ENCODE measurements around the gene SMURF1. TPM values are rescaled to one million over a fixed set of nuclear protein-coding genes. Genes with fewer than 3 reads are reported as not detected.

Gene SMURF1
- total RNA-seq, 4 donors from 2014 or later, result 28.2 to 35.4 (median 31.1) TPM

DNA sequence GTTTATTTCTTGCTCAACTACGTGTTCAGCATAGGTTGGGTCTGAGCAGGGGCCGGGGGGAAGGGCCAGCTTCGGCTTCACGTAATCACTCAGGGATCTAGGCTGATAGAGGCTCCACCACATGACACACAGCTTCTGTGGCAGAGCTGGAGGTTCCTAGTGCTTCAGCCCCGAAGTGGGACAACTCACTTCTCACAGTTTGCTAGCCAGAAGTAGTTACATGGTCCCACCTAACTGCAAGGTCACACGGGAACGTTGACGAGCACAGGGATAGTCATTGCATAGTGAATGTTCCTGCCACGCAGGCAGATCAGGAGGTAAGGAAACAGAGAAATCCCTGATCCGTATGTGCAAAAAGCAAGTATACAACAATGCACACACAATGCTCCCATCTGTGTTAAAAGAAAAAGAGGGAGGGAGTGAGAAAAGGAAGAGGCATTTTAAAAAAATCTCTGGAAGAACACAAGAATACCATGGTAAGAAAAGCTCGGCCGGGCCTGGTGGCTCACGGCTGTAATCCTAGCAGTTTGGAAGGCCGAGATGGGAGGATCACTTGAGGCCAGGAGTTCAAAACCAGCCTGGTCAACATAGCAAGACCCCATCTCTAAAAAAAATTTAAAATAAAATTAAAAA lies 16.9 kb downstream of the SMURF1 start:
- TF ChIP-seq EP300 (IDR thresholded peaks at IDR 0.05) (no peak), POLR2A (IDR thresholded peaks at IDR 0.05) (no peak)
- TF ChIP-seq, protein P1, sequence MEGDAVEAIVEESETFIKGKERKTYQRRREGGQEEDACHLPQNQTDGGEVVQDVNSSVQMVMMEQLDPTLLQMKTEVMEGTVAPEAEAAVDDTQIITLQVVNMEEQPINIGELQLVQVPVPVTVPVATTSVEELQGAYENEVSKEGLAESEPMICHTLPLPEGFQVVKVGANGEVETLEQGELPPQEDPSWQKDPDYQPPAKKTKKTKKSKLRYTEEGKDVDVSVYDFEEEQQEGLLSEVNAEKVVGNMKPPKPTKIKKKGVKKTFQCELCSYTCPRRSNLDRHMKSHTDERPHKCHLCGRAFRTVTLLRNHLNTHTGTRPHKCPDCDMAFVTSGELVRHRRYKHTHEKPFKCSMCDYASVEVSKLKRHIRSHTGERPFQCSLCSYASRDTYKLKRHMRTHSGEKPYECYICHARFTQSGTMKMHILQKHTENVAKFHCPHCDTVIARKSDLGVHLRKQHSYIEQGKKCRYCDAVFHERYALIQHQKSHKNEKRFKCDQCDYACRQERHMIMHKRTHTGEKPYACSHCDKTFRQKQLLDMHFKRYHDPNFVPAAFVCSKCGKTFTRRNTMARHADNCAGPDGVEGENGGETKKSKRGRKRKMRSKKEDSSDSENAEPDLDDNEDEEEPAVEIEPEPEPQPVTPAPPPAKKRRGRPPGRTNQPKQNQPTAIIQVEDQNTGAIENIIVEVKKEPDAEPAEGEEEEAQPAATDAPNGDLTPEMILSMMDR (IDR thresholded peaks at IDR 0.05), result no peak
- H3K4me3 ChIP-seq, result no peak overlapping the region
- 60 to 70% methylated on average over 13 to 14 of the region's 14 CpGs for WGBS, 2 donors
- H3K4me1 ChIP-seq, result peaks cover 0 to 81% (median 30%) of the 10 kb centered on the region in 4 donors
- no peaks in the 10 kb centered on the region for H3K36me3 ChIP-seq
- no peak for DNase-seq (ENCODE audit: low spot score in 2 of 2)
- peak overlapping the region; percentile 1 to 87 (median 50) for H3K27ac ChIP-seq
- no peaks in the 10 kb centered on the region for H3K27me3 ChIP-seq
- H3K9me3 ChIP-seq, result no peaks in the 10 kb centered on the region

DNA sequence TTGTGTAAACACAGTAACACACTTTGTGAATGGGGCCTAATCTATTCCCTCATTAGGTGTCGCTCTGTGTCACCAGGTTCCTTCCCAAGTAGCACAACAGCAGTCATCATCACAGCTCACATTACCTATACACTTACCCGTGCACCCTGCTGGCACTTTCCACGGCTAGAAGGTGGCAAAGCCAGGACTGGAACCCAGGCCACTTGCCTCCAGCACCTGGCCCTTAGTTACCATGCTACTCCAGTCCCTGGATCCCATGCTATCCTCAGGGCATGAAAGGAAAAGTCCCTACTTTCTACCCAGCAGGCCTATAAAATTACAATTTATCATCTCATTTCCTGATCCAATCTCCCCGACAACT lies 18.4 kb downstream of the SMURF1 start:
- Histone ChIP-seq H3K9me3 (no peaks in the 10 kb centered on the region), H3K4me3 (no peak overlapping the region), H3K27ac (peak overlapping the region in 2 of 4 donors; percentile 22 to 77), H3K4me1 (peaks cover 0 to 85% (median 31%) of the 10 kb centered on the region in 4 donors), H3K27me3 (no peaks in the 10 kb centered on the region), H3K36me3 (no peaks in the 10 kb centered on the region)
- TF ChIP-seq, protein P1 (IDR thresholded peaks at IDR 0.05), result no peak
- no peak for TF ChIP-seq EP300 (IDR thresholded peaks at IDR 0.05)
- TF ChIP-seq POLR2A (IDR thresholded peaks at IDR 0.05), result no peak
- no peak for DNase-seq (ENCODE audit: low spot score in 2 of 2)
- 85 to 97% methylated on average over 4 of the region's 4 CpGs for WGBS, 2 donors

DNA sequence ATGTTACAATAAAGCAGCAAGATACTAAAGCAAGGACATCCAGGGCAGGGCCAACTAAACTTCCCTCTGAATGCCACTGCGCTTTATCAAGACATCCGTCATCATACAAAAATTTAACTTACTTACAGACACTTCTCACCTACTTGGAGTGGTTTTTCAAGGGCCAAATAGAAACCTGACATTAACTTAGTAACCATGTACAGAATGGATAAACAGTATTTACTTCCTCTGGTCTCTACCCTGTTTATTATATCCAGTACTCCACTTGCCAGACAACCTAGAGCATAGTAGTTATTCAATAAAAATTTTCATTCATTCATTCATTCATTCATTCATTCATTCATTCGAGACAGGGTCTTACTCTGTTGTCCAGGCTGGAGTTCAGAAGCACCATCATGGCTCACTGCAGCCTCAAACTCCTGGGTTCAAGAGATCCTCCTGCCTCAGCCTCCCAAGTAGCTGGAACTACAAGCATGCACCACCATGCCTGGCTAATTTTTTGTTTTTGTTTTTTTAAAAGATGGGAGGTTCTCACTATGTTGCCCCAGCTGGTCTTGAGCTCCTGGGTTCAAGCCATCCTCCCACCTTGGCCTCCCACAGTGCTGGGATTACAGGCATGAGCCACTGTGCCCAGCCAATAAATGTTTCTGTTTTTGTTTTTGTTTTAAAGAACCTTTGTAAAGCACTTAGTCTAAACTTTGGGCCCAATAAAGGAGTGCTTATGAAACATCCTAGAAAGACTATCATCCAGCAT lies 19.0 kb downstream of the SMURF1 start:
- peaks cover 0 to 1% (median 0%) of the 10 kb centered on the region in 3 donors for H3K36me3 ChIP-seq
- H3K9me3 ChIP-seq, result no peaks in the 10 kb centered on the region
- no peak for DNase-seq (ENCODE audit: low spot score in 2 of 2)
- H3K4me1 ChIP-seq, result peaks cover 0 to 85% (median 31%) of the 10 kb centered on the region in 4 donors
- H3K27ac ChIP-seq, result peak overlapping the region in 2 of 4 donors; percentile 65 to 77
- H3K4me3 ChIP-seq, result no peak overlapping the region
- 94 to 95% methylated on average over 3 of the region's 3 CpGs for WGBS, 2 donors
- TF ChIP-seq, protein P1 (IDR thresholded peaks at IDR 0.05), result no peak
- TF ChIP-seq POLR2A (IDR thresholded peaks at IDR 0.05) (no peak), EP300 (IDR thresholded peaks at IDR 0.05) (no peak)
- no peaks in the 10 kb centered on the region for H3K27me3 ChIP-seq

DNA sequence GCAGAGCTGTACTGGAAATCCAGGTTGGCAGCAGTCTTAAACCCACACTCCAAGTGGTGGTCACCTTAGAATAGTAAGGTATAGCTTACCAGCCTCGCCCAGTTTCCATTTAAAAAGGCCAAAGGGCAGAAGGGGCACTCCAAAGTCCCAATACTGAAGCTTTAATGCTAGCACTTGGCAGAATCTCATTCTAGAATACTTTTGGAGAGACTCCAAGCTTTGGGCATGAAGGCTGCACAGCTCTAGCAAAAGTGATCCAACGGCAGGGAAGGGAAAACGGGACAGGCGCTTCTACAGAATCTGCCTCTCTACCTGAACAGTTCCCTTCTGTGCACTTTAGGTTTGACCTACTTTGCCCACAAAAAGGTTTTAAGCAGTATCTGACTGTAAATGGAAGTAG lies 19.7 kb downstream of the SMURF1 start:
- H3K9me3 ChIP-seq, result no peaks in the 10 kb centered on the region
- 60 to 81% methylated on average over 4 of the region's 4 CpGs for WGBS, 2 donors
- no peaks in the 10 kb centered on the region for H3K27me3 ChIP-seq
- DNase-seq (ENCODE audit: low spot score in 2 of 2), result no peak
- H3K27ac ChIP-seq, result peak overlapping the region in 2 of 4 donors; percentile 65 to 77
- H3K36me3 ChIP-seq, result peaks cover 0 to 4% (median 0%) of the 10 kb centered on the region in 3 donors
- peaks cover 0 to 86% (median 30%) of the 10 kb centered on the region in 4 donors for H3K4me1 ChIP-seq
- TF ChIP-seq, protein P1 (IDR thresholded peaks at IDR 0.05), result no peak
- TF ChIP-seq EP300 (IDR thresholded peaks at IDR 0.05), result no peak
- TF ChIP-seq POLR2A (IDR thresholded peaks at IDR 0.05), result no peak
- H3K4me3 ChIP-seq, result no peak overlapping the region

DNA sequence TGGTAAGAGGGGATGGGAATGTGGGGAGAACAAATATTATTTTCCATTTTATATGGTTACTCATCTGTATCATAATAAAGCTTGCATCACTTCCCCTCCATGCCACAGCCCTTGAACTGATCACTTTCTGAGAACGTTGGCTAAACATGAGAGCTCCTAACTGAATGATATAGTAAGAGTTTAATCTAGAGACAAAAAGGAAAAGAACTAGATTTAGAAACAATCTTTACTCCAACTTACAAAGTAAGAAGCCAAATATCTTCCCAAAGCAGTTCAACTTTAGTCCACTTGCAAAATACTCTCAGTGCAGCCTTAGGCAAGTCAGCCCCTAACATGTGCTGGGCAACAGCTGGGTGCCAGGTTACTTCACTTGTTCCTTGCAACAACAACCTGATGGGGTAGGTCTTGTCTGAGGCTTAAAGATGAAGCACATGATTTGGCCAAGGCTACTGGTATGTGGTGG lies 20.3 kb downstream of the SMURF1 start:
- Histone ChIP-seq H3K4me3 (no peak overlapping the region), H3K27ac (peak overlapping the region in 2 of 4 donors; percentile 65 to 77), H3K27me3 (no peaks in the 10 kb centered on the region), H3K4me1 (peaks cover 0 to 86% (median 28%) of the 10 kb centered on the region in 4 donors), H3K36me3 (peaks cover 0 to 4% (median 0%) of the 10 kb centered on the region in 3 donors), H3K9me3 (no peaks in the 10 kb centered on the region)
- 22 to 33% methylated on average over 1 of the region's 1 CpG for WGBS, 2 donors
- DNase-seq (ENCODE audit: low spot score in 2 of 2), result no peak
- TF ChIP-seq EP300 (IDR thresholded peaks at IDR 0.05), result peak in 1 of 2 donors; percentile 36
- no peak for TF ChIP-seq POLR2A (IDR thresholded peaks at IDR 0.05)
